Stimulated activated naive CD8-positive, alpha-beta T cell treated with anti-CD3 and anti-CD28 coated beads, Interleukin-15, Interleukin-2, amounts not matched to agents 100 ng/mL and 50 ng/mL, for 24 hours (primary cell): ENCODE results near the gene IFNGR2.
"Not testable (repeated sequence)": the region's sequence is repeated elsewhere in the genome, so short reads cannot be mapped to it uniquely, and the experiment has no call there.

Experiments used
- H3K27ac Mint-ChIP-seq: one replicate; pipeline ENCODE4 v1.8.0; 2021; ENCODE audit warnings: mild to moderate bottlenecking, mixed read lengths
- H3K27me3 Mint-ChIP-seq: one replicate; pipeline ENCODE4 v1.8.0; 2021; ENCODE audit warnings: mixed read lengths
- H3K36me3 Mint-ChIP-seq: one replicate; pipeline ENCODE4 v1.8.0; 2021; ENCODE audit warnings: low read depth, mixed read lengths
- H3K4me1 Mint-ChIP-seq: one replicate; pipeline ENCODE4 v1.8.0; 2021; ENCODE audit warnings: low read depth, mixed read lengths
- H3K4me3 Mint-ChIP-seq: one replicate; pipeline ENCODE4 v1.8.0; 2021; ENCODE audit warnings: mild to moderate bottlenecking, mixed read lengths
- H3K9me3 Mint-ChIP-seq: one replicate; pipeline ENCODE4 v1.8.0; 2021; ENCODE audit warnings: mixed read lengths

The IFNGR2 gene, protein sequence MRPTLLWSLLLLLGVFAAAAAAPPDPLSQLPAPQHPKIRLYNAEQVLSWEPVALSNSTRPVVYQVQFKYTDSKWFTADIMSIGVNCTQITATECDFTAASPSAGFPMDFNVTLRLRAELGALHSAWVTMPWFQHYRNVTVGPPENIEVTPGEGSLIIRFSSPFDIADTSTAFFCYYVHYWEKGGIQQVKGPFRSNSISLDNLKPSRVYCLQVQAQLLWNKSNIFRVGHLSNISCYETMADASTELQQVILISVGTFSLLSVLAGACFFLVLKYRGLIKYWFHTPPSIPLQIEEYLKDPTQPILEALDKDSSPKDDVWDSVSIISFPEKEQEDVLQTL

DNA sequence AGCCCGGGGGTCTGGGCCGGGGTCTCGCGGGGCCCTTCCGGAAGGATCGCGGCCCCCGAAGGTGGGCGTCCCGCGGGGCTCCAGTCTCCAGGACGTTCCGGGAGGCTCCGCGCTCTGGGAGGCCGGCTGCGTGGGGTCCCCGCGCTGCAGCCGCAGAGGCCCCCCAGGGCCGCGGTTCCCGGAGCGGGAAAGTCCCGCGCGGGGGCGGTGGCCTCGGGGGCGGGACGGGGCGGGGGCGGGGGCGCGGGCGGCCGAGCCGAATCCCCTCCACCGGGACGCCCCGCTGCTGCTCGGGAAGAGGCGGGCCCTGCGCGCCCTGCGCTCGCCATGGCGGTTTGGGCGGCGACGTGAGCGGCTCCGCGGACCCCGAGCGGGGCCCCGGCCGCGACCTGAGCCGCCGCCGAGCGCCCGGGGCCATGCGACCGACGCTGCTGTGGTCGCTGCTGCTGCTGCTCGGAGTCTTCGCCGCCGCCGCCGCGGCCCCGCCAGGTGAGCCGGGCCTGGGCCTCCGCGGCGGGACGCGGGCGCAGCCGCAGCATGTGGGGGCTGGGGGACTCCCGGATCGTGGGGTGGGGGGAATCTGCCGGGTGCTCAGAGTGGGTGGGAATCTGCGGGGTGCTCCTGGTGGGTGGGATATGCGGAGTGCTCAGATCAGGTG is at the start of gene IFNGR2:
IFNGR2 (plus strand) TSS at position 286 of the 658 bp plus-strand sequence; CDS start at position 417, 131 bp downstream.
- peak within 1 kb of the TSS; percentile 87 for H3K4me3 Mint-ChIP-seq
- no peaks in the 10 kb centered on the region for H3K9me3 Mint-ChIP-seq
- H3K27ac Mint-ChIP-seq, result peak within 1 kb of the TSS; percentile 84
- peaks cover 25% of the 10 kb centered on the region for H3K27me3 Mint-ChIP-seq
- peaks cover 51% of the 10 kb centered on the region for H3K4me1 Mint-ChIP-seq
- H3K36me3 Mint-ChIP-seq, result no peaks in the 10 kb centered on the region

DNA sequence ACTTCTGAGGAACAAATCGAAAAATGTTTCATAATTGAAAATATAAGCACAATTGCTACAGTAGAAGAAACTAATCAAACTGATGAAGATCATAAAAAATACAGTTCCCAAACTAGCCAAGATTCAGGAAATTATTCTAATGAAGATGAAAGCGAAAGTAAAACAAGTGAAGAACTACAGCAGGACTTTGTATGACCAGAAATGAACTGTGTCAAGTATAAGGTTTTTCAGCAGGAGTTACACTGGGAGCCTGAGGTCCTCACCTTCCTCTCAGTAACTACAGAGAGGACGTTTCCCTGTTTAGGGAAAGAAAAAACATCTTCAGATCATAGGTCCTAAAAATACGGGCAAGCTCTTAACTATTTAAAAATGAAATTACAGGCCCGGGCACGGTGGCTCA is 47.9 kb upstream of the IFNGR2 start:
- Mint-ChIP-seq H3K36me3 (peaks cover 33% of the 10 kb centered on the region), H3K4me3 (no peak overlapping the region), H3K27ac (peak overlapping the region; percentile 43), H3K9me3 (no peaks in the 10 kb centered on the region), H3K4me1 (peaks cover 14% of the 10 kb centered on the region), H3K27me3 (no peaks in the 10 kb centered on the region)

DNA sequence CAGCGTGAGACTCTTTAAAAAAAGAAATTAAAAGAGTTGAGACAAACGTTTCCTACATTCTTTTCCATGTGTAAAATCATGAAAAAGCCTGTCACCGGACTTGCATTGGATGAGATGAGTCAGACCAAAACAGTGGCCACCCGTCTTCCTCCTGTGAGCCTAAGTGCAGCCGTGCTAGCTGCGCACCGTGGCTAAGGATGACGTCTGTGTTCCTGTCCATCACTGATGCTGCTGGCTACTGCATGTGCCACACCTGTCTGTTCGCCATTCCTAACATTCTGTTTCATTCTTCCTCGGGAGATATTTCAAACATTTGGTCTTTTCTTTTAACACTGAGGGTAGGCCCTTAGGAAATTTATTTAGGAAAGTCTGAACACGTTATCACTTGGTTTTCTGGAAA is 47.2 kb upstream of the IFNGR2 start:
- Mint-ChIP-seq H3K4me3 (no peak overlapping the region), H3K4me1 (peaks cover 13% of the 10 kb centered on the region), H3K9me3 (no peaks in the 10 kb centered on the region), H3K27ac (no peak overlapping the region), H3K27me3 (no peaks in the 10 kb centered on the region), H3K36me3 (peaks cover 33% of the 10 kb centered on the region)

DNA sequence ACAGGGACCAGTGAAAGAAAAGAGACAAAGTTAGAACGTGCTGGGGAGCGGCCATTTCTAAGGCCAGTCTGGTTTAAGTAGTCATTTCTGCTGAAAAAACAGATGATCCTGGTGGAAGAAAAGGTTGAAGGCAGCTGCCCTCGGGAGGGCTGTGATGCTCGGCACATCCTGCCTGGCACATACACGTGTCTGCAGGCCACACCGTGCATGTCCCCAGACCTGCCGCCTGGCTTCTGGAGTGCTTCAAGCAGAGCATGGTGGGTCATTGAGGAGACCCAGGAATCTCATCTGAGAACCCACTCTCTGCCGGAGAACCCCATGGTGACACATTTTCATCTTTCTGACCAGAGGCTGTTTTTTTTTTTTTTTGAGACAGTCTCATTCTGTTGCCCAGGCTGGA is 46.0 kb upstream of the IFNGR2 start:
- H3K27me3 Mint-ChIP-seq, result no peaks in the 10 kb centered on the region
- no peak overlapping the region for H3K4me3 Mint-ChIP-seq
- H3K36me3 Mint-ChIP-seq, result peaks cover 33% of the 10 kb centered on the region
- peaks cover 24% of the 10 kb centered on the region for H3K4me1 Mint-ChIP-seq
- no peaks in the 10 kb centered on the region for H3K9me3 Mint-ChIP-seq
- H3K27ac Mint-ChIP-seq, result peak overlapping the region; percentile 21

DNA sequence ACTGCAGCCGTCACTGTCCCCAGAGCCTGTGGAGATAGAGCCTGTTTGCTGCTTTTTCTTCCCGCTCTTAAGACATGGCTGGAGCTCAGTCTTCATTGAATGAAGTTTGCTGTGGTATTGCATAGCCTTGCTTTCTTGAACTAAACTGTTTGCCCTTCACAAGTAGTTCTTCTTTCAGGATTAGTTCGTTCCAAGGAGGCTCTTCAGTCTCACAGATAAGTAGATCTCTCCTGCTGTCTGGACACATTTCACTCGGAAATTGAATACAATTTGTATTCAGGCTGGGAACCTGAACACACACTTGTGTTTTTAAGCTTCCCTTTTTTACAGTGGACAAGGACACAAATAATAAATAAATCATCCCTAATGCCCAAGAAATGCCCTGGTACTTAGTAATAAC is 43.8 kb upstream of the IFNGR2 start:
- H3K4me1 Mint-ChIP-seq, result peaks cover 32% of the 10 kb centered on the region
- H3K4me3 Mint-ChIP-seq, result no peak overlapping the region
- no peak overlapping the region for H3K27ac Mint-ChIP-seq
- peaks cover 29% of the 10 kb centered on the region for H3K36me3 Mint-ChIP-seq
- no peaks in the 10 kb centered on the region for H3K9me3 Mint-ChIP-seq
- H3K27me3 Mint-ChIP-seq, result no peaks in the 10 kb centered on the region

DNA sequence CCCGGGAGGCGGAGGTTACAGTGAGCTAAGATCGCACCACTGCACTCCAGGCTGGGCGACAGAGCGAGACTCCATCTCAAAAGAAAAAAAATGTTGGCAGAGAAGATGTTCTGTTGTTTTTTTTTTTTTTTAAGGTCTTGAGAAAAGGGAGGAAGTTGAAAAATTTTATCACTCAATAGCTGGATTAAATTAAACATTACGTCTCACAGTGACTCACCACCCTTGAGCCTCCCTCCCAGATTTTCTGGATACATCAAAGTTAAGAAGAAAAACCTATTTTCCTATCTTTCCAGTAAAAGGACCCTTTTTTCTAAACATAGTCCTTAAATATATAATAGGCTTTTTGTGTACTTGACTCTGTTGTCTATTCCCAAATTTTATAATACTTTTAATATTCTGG is 42.9 kb upstream of the IFNGR2 start:
- H3K9me3 Mint-ChIP-seq, result no peaks in the 10 kb centered on the region
- peaks cover 23% of the 10 kb centered on the region for H3K36me3 Mint-ChIP-seq
- H3K4me3 Mint-ChIP-seq, result no peak overlapping the region
- H3K4me1 Mint-ChIP-seq, result peaks cover 29% of the 10 kb centered on the region
- H3K27ac Mint-ChIP-seq, result no peak overlapping the region
- no peaks in the 10 kb centered on the region for H3K27me3 Mint-ChIP-seq

DNA sequence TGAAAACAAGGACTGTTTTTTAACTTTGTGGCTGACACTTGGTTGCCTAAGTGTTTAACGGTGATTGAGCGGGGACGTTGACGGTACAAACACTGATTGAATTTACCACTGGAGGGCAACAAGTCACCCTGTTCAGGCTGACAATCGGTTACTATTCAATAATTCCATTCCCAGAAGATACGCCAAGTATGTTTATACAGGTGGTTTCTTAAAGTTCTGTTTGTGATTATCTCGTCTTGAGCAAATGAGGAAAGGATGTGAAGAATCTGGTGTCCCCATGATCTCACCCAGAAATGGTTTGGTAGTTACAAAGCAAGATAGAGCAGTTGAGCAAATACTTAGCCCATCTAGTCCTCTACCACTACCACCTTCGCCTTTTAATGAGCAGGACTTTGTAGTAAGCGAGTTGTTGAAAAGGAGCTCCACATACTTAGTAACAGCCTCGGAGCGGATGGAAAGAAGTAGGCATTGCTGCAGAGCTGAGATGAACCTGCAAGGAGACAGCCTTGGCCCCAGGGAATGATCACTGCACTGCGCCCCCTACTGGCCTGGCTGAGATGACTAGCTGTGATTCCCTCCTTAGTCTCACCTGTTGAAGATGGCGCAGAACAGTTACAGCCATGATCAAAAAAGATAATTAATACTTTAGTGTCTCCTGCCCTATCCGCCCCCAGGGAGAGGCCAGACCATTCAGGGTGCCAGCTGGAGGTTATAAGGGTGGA is 42.2 kb upstream of the IFNGR2 start:
- no peaks in the 10 kb centered on the region for H3K27me3 Mint-ChIP-seq
- H3K36me3 Mint-ChIP-seq, result peaks cover 18% of the 10 kb centered on the region
- H3K27ac Mint-ChIP-seq, result peak overlapping the region; percentile 45
- peaks cover 2% of the 10 kb centered on the region for H3K9me3 Mint-ChIP-seq
- H3K4me1 Mint-ChIP-seq, result peaks cover 27% of the 10 kb centered on the region
- peak overlapping the region; percentile 81 for H3K4me3 Mint-ChIP-seq

DNA sequence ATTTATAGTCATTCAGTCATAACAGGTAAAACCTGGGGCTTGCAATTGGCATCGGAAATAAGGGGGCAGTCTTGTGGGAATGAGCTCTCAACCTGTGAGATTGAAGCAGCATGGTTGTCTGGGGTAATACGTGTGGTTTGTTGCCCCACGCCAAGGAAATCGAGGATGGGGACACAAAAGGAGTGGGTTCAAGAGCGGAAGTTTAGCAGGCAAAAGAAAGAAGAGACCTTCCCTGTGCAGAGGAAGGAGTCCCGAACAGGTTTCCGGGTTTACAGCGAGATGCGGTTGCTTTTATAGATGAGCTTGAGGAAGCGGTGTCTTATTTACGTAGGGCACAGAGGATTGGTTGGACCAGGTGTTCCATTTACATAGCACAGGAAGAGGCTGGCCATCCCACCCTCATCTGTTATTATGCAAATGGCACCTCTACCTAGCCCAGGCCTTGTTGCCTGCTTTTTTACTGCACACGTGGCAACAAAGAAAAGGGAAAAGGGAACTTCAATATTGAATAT is 41.1 kb upstream of the IFNGR2 start:
- peaks cover 12% of the 10 kb centered on the region for H3K9me3 Mint-ChIP-seq
- no peaks in the 10 kb centered on the region for H3K27me3 Mint-ChIP-seq
- peaks cover 12% of the 10 kb centered on the region for H3K36me3 Mint-ChIP-seq
- H3K4me3 Mint-ChIP-seq, result peak overlapping the region; percentile 81
- H3K4me1 Mint-ChIP-seq, result peaks cover 27% of the 10 kb centered on the region
- peak overlapping the region; percentile 82 for H3K27ac Mint-ChIP-seq

DNA sequence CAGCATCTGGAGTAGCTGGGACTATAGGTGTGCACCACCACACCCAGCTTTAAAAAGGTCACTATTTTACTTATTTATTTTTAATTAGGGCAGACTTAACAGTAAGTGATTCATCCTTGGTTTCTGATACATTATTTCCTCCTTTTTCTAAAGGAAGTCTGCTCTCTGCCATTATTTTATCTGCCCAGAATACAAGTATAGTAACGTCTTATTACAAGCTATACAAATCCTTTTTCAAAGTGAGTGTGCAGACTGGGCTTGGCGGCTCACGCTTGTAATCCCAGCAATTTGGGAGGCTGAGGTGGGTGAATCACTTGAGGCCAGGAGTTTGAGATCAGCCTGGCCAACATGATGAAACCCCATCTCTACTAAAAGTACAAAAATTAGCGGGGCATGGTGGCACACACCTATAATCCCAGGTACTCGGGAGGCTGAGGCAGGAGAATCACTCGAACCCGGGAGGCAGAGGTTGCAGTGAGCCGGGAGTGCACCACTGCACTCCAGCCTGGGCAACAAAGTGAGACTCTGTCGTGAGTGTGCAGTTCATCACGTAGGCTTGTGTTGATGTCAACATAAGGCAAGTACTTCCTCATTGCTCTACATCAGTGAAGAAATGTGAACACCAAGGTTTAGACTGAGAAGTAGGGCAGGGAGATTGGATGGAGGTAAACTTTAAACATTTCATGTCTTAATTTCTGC is 39.2 kb upstream of the IFNGR2 start:
- not testable (repeated sequence) for H3K4me3 Mint-ChIP-seq, H3K27me3 Mint-ChIP-seq, H3K27ac Mint-ChIP-seq
- H3K9me3 Mint-ChIP-seq, result peaks cover 19% of the 10 kb centered on the region
- H3K4me1 Mint-ChIP-seq, result peaks cover 31% of the 10 kb centered on the region
- peaks cover 11% of the 10 kb centered on the region for H3K36me3 Mint-ChIP-seq

DNA sequence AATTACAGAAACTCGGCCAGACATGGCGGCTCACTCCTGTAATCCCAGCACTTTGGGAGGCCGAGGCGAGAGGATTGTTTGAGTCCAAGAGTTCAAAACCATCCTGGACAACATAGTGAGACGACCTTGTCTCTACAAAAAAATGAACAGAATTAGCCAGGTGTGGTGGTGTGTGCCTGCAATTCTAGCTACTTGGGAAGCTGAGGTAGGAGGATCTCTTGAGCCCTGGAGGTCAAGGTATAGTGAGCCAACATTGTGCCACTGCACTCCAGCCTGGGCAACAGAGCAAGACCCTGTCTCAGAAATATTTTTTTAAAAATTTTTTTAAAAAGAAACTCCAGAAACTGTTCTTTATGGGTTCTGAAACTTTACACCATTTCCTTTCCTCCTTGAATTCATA is 38.4 kb upstream of the IFNGR2 start:
- H3K36me3 Mint-ChIP-seq, result peaks cover 11% of the 10 kb centered on the region
- H3K4me1 Mint-ChIP-seq, result peaks cover 31% of the 10 kb centered on the region
- no peak overlapping the region for H3K27ac Mint-ChIP-seq
- H3K4me3 Mint-ChIP-seq, result no peak overlapping the region
- H3K27me3 Mint-ChIP-seq, result no peaks in the 10 kb centered on the region
- peaks cover 19% of the 10 kb centered on the region for H3K9me3 Mint-ChIP-seq

DNA sequence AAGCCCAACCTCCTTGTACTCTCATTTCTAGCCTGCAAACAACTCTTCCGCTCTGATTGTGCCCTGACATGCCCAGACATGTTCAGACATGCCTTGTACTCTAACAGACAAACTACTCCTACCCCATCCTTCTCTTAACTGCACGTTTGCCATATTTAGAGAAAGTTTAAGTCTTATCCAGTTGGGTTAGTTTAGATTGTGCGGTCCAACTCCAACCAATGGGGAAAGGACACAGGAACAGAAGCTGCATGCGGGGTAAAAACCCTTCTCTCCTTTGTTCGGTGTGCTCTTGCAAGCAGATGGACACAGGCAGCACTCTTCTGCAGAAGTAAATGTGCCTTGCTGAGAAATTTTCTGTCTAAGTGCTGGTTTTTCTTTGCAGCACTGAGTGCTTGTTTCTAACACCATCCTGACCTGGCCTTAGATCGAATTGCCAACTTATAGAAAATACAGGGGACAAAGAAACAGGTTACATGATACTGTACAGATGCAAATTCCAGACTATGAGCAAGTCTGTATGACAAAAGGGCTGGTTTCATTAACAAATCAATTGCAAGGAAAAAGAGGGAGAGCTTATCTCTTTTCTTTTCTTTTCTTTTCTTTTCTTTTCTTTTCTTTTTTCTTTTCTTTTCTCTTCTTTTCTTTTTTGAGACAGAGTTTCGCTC is 35.8 kb upstream of the IFNGR2 start:
- Mint-ChIP-seq H3K36me3 (peaks cover 11% of the 10 kb centered on the region), H3K9me3 (peaks cover 19% of the 10 kb centered on the region), H3K4me3 (no peak overlapping the region), H3K27me3 (no peaks in the 10 kb centered on the region), H3K4me1 (peaks cover 12% of the 10 kb centered on the region), H3K27ac (peak overlapping the region; percentile 29)

DNA sequence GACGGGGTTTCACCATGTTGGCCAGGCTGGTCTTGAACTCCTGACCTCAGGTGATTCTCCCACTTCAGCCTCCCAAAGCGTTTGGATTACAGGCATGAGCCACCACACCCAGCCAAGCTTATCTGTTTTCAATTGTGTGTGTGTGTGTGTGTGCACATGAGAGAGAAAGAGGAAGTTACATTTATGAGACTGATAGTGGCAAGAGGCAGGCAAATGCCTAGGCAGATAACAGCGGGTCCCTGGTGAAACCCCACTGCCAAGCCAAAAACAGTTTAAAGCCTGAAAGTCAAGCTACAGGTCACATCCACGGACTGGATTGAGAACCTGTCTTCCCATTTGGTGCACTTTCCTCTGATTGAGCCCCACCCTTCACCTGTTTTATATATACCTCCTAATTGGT is 35.1 kb upstream of the IFNGR2 start:
- Mint-ChIP-seq H3K27ac (no peak overlapping the region), H3K36me3 (peaks cover 11% of the 10 kb centered on the region), H3K4me1 (peaks cover 12% of the 10 kb centered on the region), H3K27me3 (no peaks in the 10 kb centered on the region), H3K9me3 (peaks cover 19% of the 10 kb centered on the region), H3K4me3 (no peak overlapping the region)

DNA sequence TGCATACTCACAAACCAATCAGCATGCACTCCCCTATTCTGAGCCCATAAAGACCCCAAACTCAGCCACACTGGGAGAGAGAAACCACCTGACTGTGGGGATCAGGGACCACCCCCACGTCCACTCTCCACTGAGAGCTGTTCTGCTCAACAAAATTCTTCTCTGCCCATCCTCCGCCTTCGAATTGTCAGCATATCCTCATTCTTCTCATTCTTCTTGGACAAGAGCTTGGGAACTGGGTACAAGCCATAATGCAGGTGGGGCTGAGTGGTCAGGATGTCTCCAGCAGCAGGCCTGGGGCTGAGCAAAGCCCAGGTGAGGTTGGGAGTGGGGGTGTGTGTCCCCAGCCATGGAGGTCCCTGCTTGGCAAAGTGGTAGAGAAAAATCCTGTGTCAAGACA is 34.6 kb upstream of the IFNGR2 start:
- no peaks in the 10 kb centered on the region for H3K27me3 Mint-ChIP-seq
- peaks cover 11% of the 10 kb centered on the region for H3K36me3 Mint-ChIP-seq
- no peak overlapping the region for H3K4me3 Mint-ChIP-seq
- H3K4me1 Mint-ChIP-seq, result peaks cover 14% of the 10 kb centered on the region
- H3K27ac Mint-ChIP-seq, result no peak overlapping the region
- peaks cover 19% of the 10 kb centered on the region for H3K9me3 Mint-ChIP-seq

DNA sequence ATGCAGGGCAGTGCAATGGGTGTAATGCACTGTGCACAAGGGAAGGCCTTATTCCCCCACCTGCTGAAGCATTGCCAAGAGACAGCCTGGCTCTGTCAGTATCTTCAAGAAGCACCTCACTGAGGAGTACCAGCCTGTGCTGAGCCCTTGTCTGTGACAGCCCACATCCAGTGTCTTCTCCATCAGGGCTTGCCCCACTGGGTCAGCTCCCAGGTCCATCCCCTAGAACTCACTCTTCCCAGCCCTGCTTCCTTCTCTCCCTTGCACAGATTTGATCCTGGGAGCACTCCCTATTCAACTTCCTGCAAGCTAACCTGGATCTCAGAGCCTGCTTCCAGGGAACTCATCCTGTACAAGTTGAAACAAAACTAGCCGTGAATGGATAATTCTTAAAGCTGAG is 33.6 kb upstream of the IFNGR2 start:
- H3K27ac Mint-ChIP-seq, result no peak overlapping the region
- no peaks in the 10 kb centered on the region for H3K27me3 Mint-ChIP-seq
- peaks cover 19% of the 10 kb centered on the region for H3K9me3 Mint-ChIP-seq
- H3K4me1 Mint-ChIP-seq, result peaks cover 16% of the 10 kb centered on the region
- no peak overlapping the region for H3K4me3 Mint-ChIP-seq
- H3K36me3 Mint-ChIP-seq, result peaks cover 11% of the 10 kb centered on the region
